Neural cell (in vitro differentiated cells): ENCODE results near the gene SIL1. TPM values are rescaled to one million over a fixed set of nuclear protein-coding genes. Genes with fewer than 3 reads are reported as not detected.

Source experiments
- H2AFZ ChIP-seq: fragments of 200-600, 300-800 bp; sonication (generic), shearing (Covaris generic); 2 replicates; pipeline ENCODE4 v1.6.0; 2014; ENCODE audit warnings: low read depth, mild to moderate bottlenecking, antibody characterized with exemption, low read length, moderate library complexity
- H3F3A ChIP-seq: fragments of 200-600 bp; shearing (Covaris generic); 2 replicates; pipeline ENCODE4 v1.6.1; 2016; ENCODE audit warnings: mild to moderate bottlenecking, moderate library complexity, mixed read lengths, antibody characterized with exemption, low read length; ENCODE audit not compliant: insufficient read depth, poor library complexity, severe bottlenecking
- H3K27ac ChIP-seq: fragments of 200-600, 300-800 bp; sonication (generic), shearing (Covaris generic); 2 replicates; pipeline ENCODE4 v1.5.1; 2014; ENCODE audit warnings: mild to moderate bottlenecking, low read length, moderate library complexity
- H3K27me3 ChIP-seq: fragments of 300-800, 200-600 bp; sonication (generic), shearing (Covaris generic); 2 replicates; pipeline ENCODE4 v1.6.0; 2014; ENCODE audit warnings: mild to moderate bottlenecking, low read depth, low read length, moderate library complexity; ENCODE audit not compliant: insufficient read depth
- H3K36me3 ChIP-seq: fragments of 300-800, 200-600 bp; sonication (generic), shearing (Covaris generic); 2 replicates; pipeline ENCODE4 v1.5.1; 2014; ENCODE audit warnings: mild to moderate bottlenecking, antibody characterized with exemption, low read length, moderate library complexity; ENCODE audit not compliant: insufficient read depth
- H3K4me2 ChIP-seq: fragments of 300-800, 200-600 bp; sonication (generic), shearing (Covaris generic); 2 replicates; pipeline ENCODE4 v1.6.0; 2014; ENCODE audit warnings: mild to moderate bottlenecking, low read length
- H3K4me3 ChIP-seq: fragments of 300-800, 200-600 bp; sonication (generic), shearing (Covaris generic); 2 replicates; pipeline ENCODE4 v1.5.1; 2014; ENCODE audit warnings: mild to moderate bottlenecking, low read length, moderate library complexity
- H3K79me2 ChIP-seq: fragments of 200-600 bp; shearing (Covaris generic); replicated peaks from 2 replicates; pipeline ENCODE4 v1.6.0; 2014; ENCODE audit warnings: mild to moderate bottlenecking, low read length, moderate library complexity; ENCODE audit not compliant: insufficient read depth
- H3K9ac ChIP-seq: fragments of 300-800, 200-600 bp; sonication (generic), shearing (Covaris generic); 2 replicates; pipeline ENCODE4 v1.6.1; 2016; ENCODE audit warnings: mild to moderate bottlenecking, low read length, mixed read lengths
- H3K9me2 ChIP-seq: fragments of 200-600 bp; shearing (Covaris generic); 2 replicates; pipeline ENCODE4 v1.6.1; 2016; ENCODE audit warnings: mild to moderate bottlenecking, low read length, mixed read lengths; ENCODE audit not compliant: insufficient read depth
- H3K9me3 ChIP-seq: fragments of 200-600, 300-800 bp; sonication (generic), shearing (Covaris generic); 2 replicates; pipeline ENCODE4 v1.6.1; 2016; ENCODE audit warnings: mild to moderate bottlenecking, mixed run types, low read length, moderate library complexity, mixed read lengths
- H4K20me1 ChIP-seq: fragments of 200-600 bp; shearing (Covaris generic); 2 replicates; pipeline ENCODE4 v1.6.1; 2016; ENCODE audit warnings: mild to moderate bottlenecking, mixed run types; ENCODE audit not compliant: insufficient read depth
- CTCF ChIP-seq: fragments of 450-650 bp; IDR thresholded peaks from 2 replicates; pipeline ENCODE4 v1.5.1; 2014; ENCODE audit warnings: antibody characterized with exemption, mild to moderate bottlenecking, moderate library complexity; ENCODE audit not compliant: poor library complexity, severe bottlenecking
- EP300 ChIP-seq: fragments of 450-650 bp; conservative IDR thresholded peaks from 2 replicates; pipeline ENCODE4 v1.6.1; 2014; ENCODE audit warnings: antibody characterized with exemption, mild to moderate bottlenecking, moderate library complexity; ENCODE audit not compliant: poor library complexity, severe bottlenecking
- EZH2 ChIP-seq: fragments of 200-600, 300-800 bp; shearing (Covaris generic), sonication (generic); IDR thresholded peaks from 2 replicates; pipeline ENCODE4 v1.6.1; 2014; ENCODE audit warnings: antibody characterized with exemption, low read length, borderline replicate concordance, mild to moderate bottlenecking; ENCODE audit not compliant: insufficient read depth, poor library complexity, severe bottlenecking
- MXI1 ChIP-seq: fragments of 450-650 bp; conservative IDR thresholded peaks from 2 replicates; pipeline ENCODE4 v1.6.1; 2014; ENCODE audit warnings: antibody characterized with exemption, mild to moderate bottlenecking; ENCODE audit not compliant: poor library complexity, severe bottlenecking
- POLR2AphosphoS5 ChIP-seq: IDR thresholded peaks from 2 replicates; pipeline ENCODE4 v1.6.1; 2012
- RAD21 ChIP-seq: fragments of 450-650 bp; conservative IDR thresholded peaks from 2 replicates; pipeline ENCODE4 v1.6.1; 2014; ENCODE audit warnings: antibody characterized with exemption, mild to moderate bottlenecking, moderate library complexity
- REST ChIP-seq: IDR thresholded peaks from 2 replicates; pipeline ENCODE4 v1.6.1; 2012; ENCODE audit warnings: borderline replicate concordance
- SMC3 ChIP-seq: fragments of 450-650 bp; conservative IDR thresholded peaks from 2 replicates; pipeline ENCODE4 v1.6.1; 2014; ENCODE audit warnings: antibody characterized with exemption, mild to moderate bottlenecking, moderate library complexity; ENCODE audit not compliant: poor library complexity
- TAF1 ChIP-seq: IDR thresholded peaks from 2 replicates; pipeline ENCODE4 v1.6.1; 2012; ENCODE audit warnings: low read depth
- polyA plus RNA-seq: library from polyadenylated mRNA; depleted of rRNA; stranded (reverse); fragments of >200 nt; gene quantifications from 2 replicates; pipeline ENCODE4 v1.2.3, GENCODE V29; 2014

Gene SIL1
- polyA plus RNA-seq, 1 donor from 2014 or later, result 4.7 TPM

- H3K9me2 ChIP-seq, result no peaks in the 10 kb centered on the region
- H3K27me3 ChIP-seq, result no peaks in the 10 kb centered on the region
- H3K9ac ChIP-seq, result no peak overlapping the region
- H3K4me2 ChIP-seq, result no peak overlapping the region
- H3K4me3 ChIP-seq, result no peak overlapping the region
- H3K27ac ChIP-seq, result no peak overlapping the region
- no peaks in the 10 kb centered on the region for H3K79me2 ChIP-seq
- no peak overlapping the region for H2AFZ ChIP-seq
- H3K9me3 ChIP-seq, result no peaks in the 10 kb centered on the region
- H3K36me3 ChIP-seq, result no peaks in the 10 kb centered on the region
- no peak for TF ChIP-seq RAD21
- TF ChIP-seq MXI1, result no peak
- no peak for TF ChIP-seq SMC3
- no peak for TF ChIP-seq EP300
- TF ChIP-seq POLR2AphosphoS5, result no peak
- no peak for TF ChIP-seq CTCF
- TF ChIP-seq REST, result no peak
- no peak for TF ChIP-seq TAF1
- TF ChIP-seq EZH2, result no peak
- no peaks in the 10 kb centered on the region for H3F3A ChIP-seq
- H4K20me1 ChIP-seq, result no peaks in the 10 kb centered on the region
Observed at GRCh38 chr5:139133282-139133681, 64.9 kb downstream of the SIL1 start.

- Histone ChIP-seq H3F3A (no peaks in the 10 kb centered on the region), H3K27ac (peak overlapping the region; percentile 33), H3K4me3 (no peak overlapping the region), H3K4me2 (no peak overlapping the region), H3K36me3 (no peaks in the 10 kb centered on the region), H3K9ac (no peak overlapping the region), H3K9me2 (no peaks in the 10 kb centered on the region), H3K27me3 (no peaks in the 10 kb centered on the region), H3K79me2 (no peaks in the 10 kb centered on the region), H3K9me3 (no peaks in the 10 kb centered on the region), H4K20me1 (no peaks in the 10 kb centered on the region), H2AFZ (no peak overlapping the region)
- TF ChIP-seq CTCF, result no peak
- no peak for TF ChIP-seq TAF1
- no peak for TF ChIP-seq RAD21
- no peak for TF ChIP-seq SMC3
- no peak for TF ChIP-seq EZH2
- TF ChIP-seq MXI1, result no peak
- no peak for TF ChIP-seq POLR2AphosphoS5
- no peak for TF ChIP-seq REST
- TF ChIP-seq EP300, result no peak
Observed at GRCh38 chr5:139132515-139132914, 65.7 kb downstream of the SIL1 start.
